Stimulated activated CD4-positive, alpha-beta T cell treated with anti-CD3 and anti-CD28 coated beads, Interleukin-4, amount 100 ng/mL, for 48 hours (primary cell): ENCODE results near the gene GPR160.
"Not testable (repeated sequence)": the region's sequence is repeated elsewhere in the genome, so short reads cannot be mapped to it uniquely, and the experiment has no call there.

Experiments
- DNase-seq, 2 donors: peaks; one replicate each; pipeline ENCODE4 v3.0.0-alpha.2; 2020; ENCODE audit warnings: low read depth in 2 of 2

The GPR160 gene

GRCh38 chr3:170111147-170111771 is 73.5 kb downstream of the GPR160 start:
- no peak for DNase-seq

- DNase-seq = not testable (repeated sequence)
These were observed 76.4 kb downstream of the GPR160 start for GRCh38 chr3:170114165-170114564.

- DNase-seq = no peak
These were observed 79.3 kb downstream of the GPR160 start for GRCh38 chr3:170117134-170117533.

GRCh38 chr3:170128259-170128976 is 90.6 kb downstream of the GPR160 start:
- DNase-seq = no peak

GRCh38 chr3:170128977-170129431 is 91.2 kb downstream of the GPR160 start:
- no peak for DNase-seq

GRCh38 chr3:170130532-170130931 is 92.7 kb downstream of the GPR160 start:
- no peak for DNase-seq

- DNase-seq = peak in 1 of 2 donors; percentile 12
These were observed 94.5 kb downstream of the GPR160 start for GRCh38 chr3:170132335-170132734.
